Measurements from ENCODE around the gene ATG13.
"Not testable (repeated sequence)": the region's sequence is repeated elsewhere in the genome, so short reads cannot be mapped to it uniquely, and the experiment has no call there.

The ATG13 gene

DNA sequence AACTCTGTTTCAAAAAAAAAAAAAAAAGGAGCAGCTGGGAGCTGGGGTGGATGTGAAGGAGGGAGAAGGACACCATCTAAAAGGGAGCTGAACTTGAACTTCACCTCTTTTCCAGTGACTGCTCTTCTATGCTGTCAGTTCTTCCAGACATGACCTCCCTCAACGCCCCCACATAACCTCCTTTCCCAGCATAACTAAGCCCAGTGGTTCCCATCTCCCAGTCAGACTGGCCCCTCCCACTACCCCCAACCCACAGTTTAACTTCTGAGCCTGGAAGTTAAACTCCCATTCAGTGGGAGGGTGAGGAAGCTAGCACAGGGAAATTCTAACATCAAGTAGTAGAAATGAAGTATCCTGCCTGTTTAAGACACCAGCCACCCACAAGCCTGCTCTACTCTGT is 81.2 kb downstream of the ATG13 start:
- no peak for FAIRE-seq

DNA sequence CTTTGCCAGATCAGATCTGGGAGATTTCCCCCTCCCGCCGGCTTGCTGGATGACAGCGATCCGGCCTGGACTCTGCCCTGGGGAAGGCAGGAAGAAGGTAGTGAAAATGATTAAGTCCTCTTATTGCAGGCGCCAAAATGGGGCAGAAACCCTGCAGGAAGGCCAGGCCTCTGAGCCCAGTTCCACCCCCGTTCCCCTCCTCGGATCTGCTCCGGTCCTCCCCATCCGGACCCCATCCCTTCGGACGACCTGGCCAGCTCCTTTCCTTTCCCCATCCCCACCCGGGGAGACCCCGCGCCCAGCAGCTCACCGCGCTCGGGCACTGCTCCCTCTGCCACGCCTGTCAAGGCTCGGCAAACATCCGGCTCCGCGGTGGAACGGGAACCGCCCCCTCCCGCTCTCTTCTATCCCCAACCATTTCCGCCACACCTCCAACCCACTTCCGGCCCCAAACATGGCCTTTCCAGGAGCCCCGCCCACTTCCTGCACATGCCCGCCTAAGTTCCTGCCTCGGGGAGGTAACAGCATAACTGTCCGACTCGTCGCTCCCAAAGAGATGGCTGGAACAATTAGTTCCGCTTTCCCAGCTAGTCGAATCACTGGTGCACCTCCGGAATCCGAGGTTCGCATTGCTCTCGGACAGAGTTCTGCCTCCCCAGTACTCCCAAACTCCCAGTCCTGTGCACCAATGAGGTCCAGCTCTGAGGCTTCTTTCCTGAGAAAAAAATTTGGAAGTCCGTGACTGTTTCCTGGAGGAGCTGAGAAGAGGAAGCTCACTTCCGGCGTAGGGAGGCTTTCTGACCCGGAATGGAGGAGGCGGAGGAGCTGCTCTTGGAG is 83.1 kb downstream of the ATG13 start, which contains the start of the genes ARHGAP1 and ZNF408:
Gene ARHGAP1 (minus strand): TSS at position 379 of the 837 bp plus-strand sequence. CDS start 4,512 bp downstream, outside the sequence.
Gene ZNF408 (plus strand): TSS at position 791 of the 837 bp plus-strand sequence. CDS start 17 bp downstream, at position 808.
- peak; percentile 43 for FAIRE-seq

DNA sequence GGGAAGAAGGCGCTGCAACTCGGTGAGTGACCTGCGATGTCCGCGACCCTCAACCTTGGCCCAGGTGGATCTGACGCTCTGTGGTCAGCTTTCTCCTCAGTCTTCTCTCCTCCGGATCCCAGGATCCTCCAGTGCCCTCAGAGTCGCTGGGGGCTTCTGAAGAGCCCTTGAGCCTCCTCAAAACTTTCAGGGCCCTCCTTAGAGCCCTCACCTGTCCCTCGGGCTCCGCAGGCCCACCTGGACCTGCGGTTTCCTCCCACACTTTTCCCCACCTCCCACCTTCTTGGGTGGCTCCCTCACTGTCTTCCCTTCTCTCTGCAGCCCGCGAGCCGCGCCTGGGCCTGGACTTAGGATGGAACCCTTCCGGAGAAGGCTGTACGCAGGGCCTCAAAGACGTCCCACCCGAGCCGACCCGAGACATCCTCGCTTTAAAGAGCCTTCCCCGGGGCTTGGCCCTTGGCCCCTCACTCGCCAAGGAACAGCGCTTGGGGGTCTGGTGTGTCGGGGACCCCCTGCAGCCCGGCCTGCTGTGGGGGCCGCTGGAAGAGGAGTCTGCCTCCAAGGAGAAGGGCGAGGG is 83.8 kb downstream of the ATG13 start:
- FAIRE-seq = no peak

DNA sequence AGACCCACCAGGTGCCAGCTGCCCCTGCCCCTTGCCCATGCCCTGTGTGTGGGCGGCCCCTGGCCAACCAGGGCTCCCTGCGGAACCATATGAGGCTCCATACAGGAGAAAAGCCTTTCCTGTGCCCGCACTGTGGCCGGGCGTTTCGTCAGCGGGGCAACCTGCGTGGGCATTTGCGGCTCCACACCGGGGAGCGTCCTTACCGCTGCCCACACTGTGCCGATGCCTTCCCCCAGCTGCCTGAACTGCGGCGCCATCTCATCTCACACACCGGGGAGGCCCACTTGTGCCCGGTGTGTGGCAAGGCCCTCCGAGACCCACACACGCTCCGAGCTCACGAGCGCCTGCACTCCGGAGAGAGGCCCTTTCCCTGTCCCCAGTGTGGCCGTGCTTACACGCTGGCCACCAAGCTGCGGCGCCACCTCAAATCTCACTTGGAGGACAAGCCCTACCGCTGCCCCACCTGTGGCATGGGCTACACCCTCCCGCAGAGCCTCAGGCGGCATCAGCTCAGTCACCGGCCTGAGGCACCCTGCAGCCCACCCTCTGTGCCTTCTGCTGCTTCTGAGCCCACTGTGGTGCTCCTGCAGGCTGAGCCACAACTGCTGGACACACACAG is 87.8 kb downstream of the ATG13 start:
- FAIRE-seq = no peak

GRCh38 chr11:46706886-46707285 is 89.5 kb downstream of the ATG13 start:
- FAIRE-seq = no peak

- FAIRE-seq = not testable (repeated sequence)
Measured at GRCh38 chr11:46709351-46709750, 92.0 kb downstream of the ATG13 start.

DNA sequence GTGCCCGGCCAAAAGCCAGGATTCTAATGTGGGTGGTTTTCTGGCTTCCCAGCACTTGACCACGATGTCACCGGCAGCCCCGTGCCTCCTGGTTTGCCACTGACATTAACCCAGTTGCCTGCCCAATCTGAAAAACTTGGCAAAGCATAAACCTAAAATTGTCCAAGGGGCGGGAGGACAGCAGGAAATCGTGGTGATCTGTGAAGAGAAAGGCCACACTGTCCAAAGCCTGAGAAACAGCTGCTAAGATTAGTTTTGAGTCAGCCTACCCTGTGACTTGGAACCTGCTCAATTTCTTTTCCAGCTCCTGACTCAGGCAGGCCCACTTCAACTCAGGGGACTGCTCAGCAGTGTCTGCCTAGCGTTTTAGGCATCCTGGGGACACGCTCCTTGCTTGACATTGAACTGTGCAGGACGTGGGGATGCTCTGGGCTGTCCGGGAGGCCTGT is 93.5 kb downstream of the ATG13 start:
- FAIRE-seq = no peak

DNA sequence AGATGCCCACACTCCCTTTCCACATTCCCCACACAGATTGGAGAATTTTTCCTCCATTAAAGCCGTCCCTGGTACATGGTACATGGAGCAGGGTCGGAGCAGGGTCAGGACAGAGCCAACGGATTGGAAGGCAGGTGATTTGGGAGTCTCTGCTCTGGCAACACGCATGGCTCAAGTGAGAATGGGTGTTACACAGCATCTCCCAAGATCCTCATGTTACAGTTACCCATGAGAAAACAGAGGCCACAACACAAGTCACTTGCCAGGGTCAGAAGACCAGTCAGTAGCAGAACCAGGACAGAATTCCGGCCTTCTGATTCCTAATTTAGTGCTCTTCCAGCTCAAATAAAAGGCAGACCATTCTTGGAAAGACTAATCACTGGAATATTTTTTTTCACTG is 94.0 kb downstream of the ATG13 start:
- no peak for FAIRE-seq

DNA sequence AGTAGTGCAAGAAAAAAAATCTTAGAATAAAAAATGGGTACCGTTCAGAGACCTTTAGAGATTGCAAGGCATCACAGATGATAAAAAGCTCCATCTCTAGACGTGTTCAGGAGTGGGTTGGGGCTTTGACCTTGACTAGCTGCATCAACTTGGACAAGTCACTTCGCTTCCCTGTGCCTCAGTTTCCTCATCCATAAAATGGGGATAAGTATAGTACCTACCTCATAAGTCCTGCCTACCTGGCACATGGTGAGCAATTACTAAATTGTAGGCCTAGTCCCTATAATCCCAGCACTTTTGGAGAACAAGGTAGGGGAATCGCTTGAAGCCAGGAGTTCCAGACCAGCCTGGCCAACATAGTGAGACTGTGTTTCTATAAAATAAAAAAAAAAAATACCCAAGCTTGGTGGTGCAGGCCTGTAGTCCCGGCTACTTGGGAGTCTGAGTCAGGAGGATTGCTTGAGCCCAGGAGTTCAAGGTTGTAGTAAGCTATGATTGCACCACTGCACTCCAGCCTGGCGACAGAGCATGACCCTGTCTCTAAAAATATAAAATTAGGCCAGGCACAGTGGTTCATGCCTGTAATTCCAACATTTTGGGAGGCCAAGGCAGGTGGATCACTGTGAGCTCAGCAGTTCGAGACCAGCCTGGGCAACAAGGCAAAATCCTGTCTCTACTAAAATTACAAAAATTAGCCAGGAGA is 95.7 kb downstream of the ATG13 start:
- no peak for FAIRE-seq

DNA sequence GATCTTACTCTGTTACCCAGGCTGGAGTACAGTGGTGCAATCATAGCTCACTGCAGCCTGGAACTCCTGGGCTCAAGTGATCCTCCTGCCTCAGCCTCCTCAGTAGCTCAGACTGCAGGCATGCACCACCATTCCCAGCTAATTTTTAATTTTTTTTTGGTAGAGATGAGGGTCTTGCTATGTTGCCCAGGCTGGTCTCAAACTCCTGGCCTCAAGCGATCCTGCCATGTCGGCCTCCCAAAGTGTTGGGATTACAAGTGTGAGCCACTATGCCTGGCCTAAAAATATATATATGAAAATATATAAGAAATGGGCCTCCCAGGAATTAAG is 100.4 kb downstream of the ATG13 start:
- not testable (repeated sequence) for FAIRE-seq

DNA sequence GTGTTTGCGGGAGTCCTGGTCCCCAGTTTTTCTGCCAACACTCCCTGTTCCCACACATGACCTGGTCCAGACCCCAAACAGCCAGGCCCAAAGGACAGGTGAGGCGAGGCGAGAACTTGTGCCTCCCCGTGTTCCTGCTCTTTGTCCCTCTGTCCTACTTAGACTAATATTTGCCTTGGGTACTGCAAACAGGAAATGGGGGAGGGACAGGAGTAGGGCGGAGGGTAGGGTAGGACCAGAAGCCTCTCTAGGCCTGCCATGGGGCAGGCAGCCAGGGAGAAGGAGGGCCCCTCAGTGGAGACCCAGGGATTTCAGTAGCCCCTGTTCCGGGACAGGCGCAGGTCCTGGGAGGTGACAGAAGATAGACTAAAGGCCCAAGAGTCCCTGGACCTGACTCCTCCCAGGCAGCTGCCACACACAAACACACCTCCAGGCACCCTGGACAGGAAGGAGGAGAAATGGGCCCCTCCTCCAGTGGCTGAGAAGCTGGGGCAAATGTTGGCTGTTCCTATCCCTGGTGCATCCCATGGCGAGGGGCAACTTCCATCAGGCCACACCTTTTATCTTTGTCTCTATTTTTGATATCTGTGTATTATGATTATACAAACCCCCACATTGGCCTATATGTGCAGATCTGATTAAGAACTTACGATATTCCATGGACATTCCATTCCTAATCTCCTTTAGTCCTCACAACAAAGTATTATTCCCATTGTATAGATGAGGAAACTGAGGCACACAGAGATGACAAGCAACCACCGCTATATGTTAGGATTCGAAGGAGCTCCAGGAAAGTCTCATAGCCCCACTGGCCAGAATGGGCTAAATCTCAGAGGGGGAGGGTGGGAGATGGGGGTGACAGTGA is 101.0 kb downstream of the ATG13 start:
- no peak for FAIRE-seq

DNA sequence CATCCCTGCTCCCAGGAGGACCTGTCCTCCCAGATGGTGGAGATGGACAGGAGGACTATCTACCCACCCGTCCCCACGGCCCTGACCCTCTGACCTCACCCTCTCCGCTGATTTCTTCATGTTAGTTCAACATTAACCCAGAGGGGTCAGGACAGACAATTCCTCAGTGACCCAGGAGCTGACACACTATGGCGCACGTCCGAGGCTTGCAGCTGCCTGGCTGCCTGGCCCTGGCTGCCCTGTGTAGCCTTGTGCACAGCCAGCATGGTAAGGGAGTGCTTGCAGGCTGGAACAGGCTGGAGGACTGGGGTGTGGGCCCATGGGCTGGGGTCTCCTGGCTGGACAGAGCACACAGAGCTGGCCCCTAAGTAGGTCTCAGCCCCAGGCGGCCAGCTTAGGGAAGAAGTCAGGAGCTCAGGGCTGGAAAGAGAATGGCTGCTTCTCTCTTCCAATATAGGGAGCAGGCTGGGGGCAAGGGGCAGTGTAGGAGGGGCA is 101.7 kb downstream of the ATG13 start, which contains the start of gene F2:
Gene F2 (plus strand): TSS at position 166 of the 495 bp plus-strand sequence. CDS start 23 bp downstream, at position 189.
- FAIRE-seq = no peak

DNA sequence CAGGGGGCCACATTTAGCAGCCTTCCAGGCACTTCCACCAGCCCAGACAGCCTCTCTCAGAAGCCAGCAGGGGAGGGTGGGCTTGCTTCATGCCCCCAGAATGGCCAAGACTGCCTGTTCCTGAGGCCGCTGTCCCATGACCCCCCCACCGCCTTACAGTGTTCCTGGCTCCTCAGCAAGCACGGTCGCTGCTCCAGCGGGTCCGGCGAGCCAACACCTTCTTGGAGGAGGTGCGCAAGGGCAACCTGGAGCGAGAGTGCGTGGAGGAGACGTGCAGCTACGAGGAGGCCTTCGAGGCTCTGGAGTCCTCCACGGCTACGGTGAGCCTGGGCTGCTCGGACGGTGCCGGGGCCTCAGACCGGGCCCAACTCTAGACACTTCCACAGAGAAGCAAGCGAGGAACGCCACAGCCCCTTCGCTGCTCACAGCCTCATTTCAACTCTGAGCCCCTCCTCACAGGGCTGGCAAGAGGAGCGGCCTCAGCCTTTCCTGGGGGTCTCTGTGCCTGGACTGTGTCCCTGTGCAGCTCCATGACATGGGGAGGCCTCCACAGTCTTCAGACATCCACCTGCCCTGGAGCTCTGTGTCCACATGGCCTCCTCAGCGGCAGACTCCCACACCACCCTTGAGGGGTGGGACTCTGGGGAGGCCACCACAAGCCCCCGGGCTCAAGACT is 102.3 kb downstream of the ATG13 start:
- no peak for FAIRE-seq

DNA sequence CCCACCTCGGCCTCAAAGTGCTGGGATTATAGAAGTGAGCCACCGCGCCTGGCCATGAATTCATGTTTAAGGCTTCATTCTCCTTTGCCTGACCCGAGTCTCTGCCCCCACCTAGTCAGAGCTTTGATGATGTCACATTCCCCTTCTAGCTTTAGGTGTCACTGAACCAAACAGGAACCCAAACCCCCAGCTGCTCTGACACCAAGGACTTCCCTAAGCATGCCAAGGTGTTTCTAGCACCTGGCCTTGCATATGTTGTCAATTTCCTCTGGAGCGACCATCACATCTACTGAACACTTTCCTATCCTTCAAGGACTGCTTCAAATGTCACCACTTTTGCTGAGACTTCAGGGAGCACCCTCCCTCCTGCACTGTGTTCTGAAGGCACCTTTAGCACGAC is 103.9 kb downstream of the ATG13 start:
- no peak for FAIRE-seq

GRCh38 chr11:46722566-46723358 is 105.4 kb downstream of the ATG13 start:
- no peak for FAIRE-seq

GRCh38 chr11:46723359-46723680 is 106.0 kb downstream of the ATG13 start:
- FAIRE-seq = no peak

GRCh38 chr11:46724088-46724487 is 106.7 kb downstream of the ATG13 start:
- no peak for FAIRE-seq
